Ishikawa (cell line): Measurements from ENCODE around the gene KIAA1671.

Experiments
- CEBPB ChIP-seq: IDR thresholded peaks from 2 replicates; pipeline ENCODE4 v1.6.1; 2012
- CREB1 ChIP-seq: IDR thresholded peaks from 2 replicates; pipeline ENCODE4 v1.6.1; 2012; ENCODE audit warnings: low read depth
- EGR1 ChIP-seq: IDR thresholded peaks from 2 replicates; pipeline ENCODE4 v1.6.1; 2012
- EP300 ChIP-seq: IDR thresholded peaks from 2 replicates; pipeline ENCODE4 v1.6.1; 2012; ENCODE audit warnings: borderline replicate concordance
- FOXM1 ChIP-seq: IDR thresholded peaks from 2 replicates; pipeline ENCODE4 v1.6.1; 2012; ENCODE audit warnings: low read depth, borderline replicate concordance
- MAX ChIP-seq: IDR thresholded peaks from 2 replicates; pipeline ENCODE4 v1.6.1; 2012
- NFIC ChIP-seq: IDR thresholded peaks from 2 replicates; pipeline ENCODE4 v1.6.1; 2012
- RAD21 ChIP-seq: IDR thresholded peaks from 2 replicates; pipeline ENCODE4 v1.6.1; 2012; ENCODE audit warnings: low read depth
- REST ChIP-seq: IDR thresholded peaks from 2 replicates; pipeline ENCODE4 v1.6.1; 2012; ENCODE audit warnings: low read depth, mild to moderate bottlenecking
- TAF1 ChIP-seq: IDR thresholded peaks from 2 replicates; pipeline ENCODE4 v1.6.1; 2012; ENCODE audit warnings: low read depth, mild to moderate bottlenecking
- TCF12 ChIP-seq: IDR thresholded peaks from 2 replicates; pipeline ENCODE4 v1.6.1; 2012; ENCODE audit warnings: low read depth
- TEAD4 ChIP-seq: IDR thresholded peaks from 2 replicates; pipeline ENCODE4 v1.6.1; 2012
- USF1 ChIP-seq: IDR thresholded peaks from 2 replicates; pipeline ENCODE4 v1.6.1; 2012
- YY1 ChIP-seq: IDR thresholded peaks from 2 replicates; pipeline ENCODE4 v1.6.1; 2012; ENCODE audit warnings: low read depth
- ZBTB7A ChIP-seq: IDR thresholded peaks from 2 replicates; pipeline ENCODE4 v1.6.1; 2012; ENCODE audit warnings: low read depth

The KIAA1671 gene

GRCh38 chr22:25096638-25097405 is 144.3 kb downstream of the KIAA1671 start:
- TF ChIP-seq MAX (no peak), YY1 (no peak), EP300 (no peak), TCF12 (no peak), CEBPB (no peak), CREB1 (no peak), NFIC (no peak), USF1 (no peak), REST (no peak), FOXM1 (no peak), ZBTB7A (no peak), RAD21 (no peak), TEAD4 (no peak), EGR1 (no peak), TAF1 (no peak)

GRCh38 chr22:25098445-25099081 is 146.0 kb downstream of the KIAA1671 start:
- no peak; the same call in 1 of the 2 replicates for TF ChIP-seq ZBTB7A
- TF ChIP-seq REST: no peak
- no peak for TF ChIP-seq USF1
- peak; percentile 81 for TF ChIP-seq NFIC
- peak; percentile 74 for TF ChIP-seq TEAD4
- peak; percentile 77 for TF ChIP-seq TCF12
- no peak for TF ChIP-seq FOXM1
- TF ChIP-seq RAD21: no peak
- TF ChIP-seq CEBPB: no peak
- TF ChIP-seq MAX: peak; percentile 50; the same call in 1 of the 2 replicates
- TF ChIP-seq YY1: no peak
- TF ChIP-seq CREB1: no peak
- peak; percentile 99 for TF ChIP-seq EGR1
- no peak for TF ChIP-seq TAF1
- TF ChIP-seq EP300: peak; percentile 49; the same call in 1 of the 2 replicates

- TF ChIP-seq REST (no peak), RAD21 (no peak), TCF12 (no peak), EP300 (no peak), CREB1 (no peak), CEBPB (no peak), USF1 (no peak), TEAD4 (no peak), TAF1 (no peak), MAX (no peak), FOXM1 (no peak), EGR1 (no peak), ZBTB7A (no peak), YY1 (no peak), NFIC (no peak)
These were observed 146.7 kb downstream of the KIAA1671 start for GRCh38 chr22:25099202-25099601.
